Skeletal muscle tissue (tissue), 4 donors: ENCODE measurements around the gene CHRM5. TPM values are rescaled to one million over a fixed set of nuclear protein-coding genes. Genes with fewer than 3 reads are reported as not detected.

Experiments used
- H3K27ac ChIP-seq: one replicate; pipeline ENCODE4 v1.7.0; 2013; ENCODE audit warnings: mild to moderate bottlenecking, low read depth, low read length, inconsistent platforms
- H3K27me3 ChIP-seq, 3 donors: one replicate each; pipeline ENCODE4 v1.7.0; 2013; ENCODE audit warnings: low read length in 3 of 3; ENCODE audit not compliant: control insufficient read depth in 3 of 3, insufficient read depth in 3 of 3
- H3K36me3 ChIP-seq, 3 donors: one replicate each; pipeline ENCODE4 v1.7.0; 2013; ENCODE audit warnings: low read length in 3 of 3; ENCODE audit not compliant: control insufficient read depth in 3 of 3, insufficient read depth in 3 of 3
- H3K4me1 ChIP-seq, 3 donors: one replicate each; pipeline ENCODE4 v1.7.0; 2013; ENCODE audit warnings: low read length in 3 of 3, mild to moderate bottlenecking in 3 of 3; ENCODE audit not compliant: control insufficient read depth in 3 of 3, insufficient read depth in 3 of 3
- H3K4me3 ChIP-seq, 3 donors: one replicate each; pipeline ENCODE4 v1.7.0; 2013; ENCODE audit warnings: low read length in 3 of 3
- H3K9ac ChIP-seq, 3 donors: one replicate each; pipeline ENCODE4 v1.7.0; 2013; ENCODE audit warnings: low read length in 3 of 3, mild to moderate bottlenecking in 3 of 3, moderate library complexity in 2 of 3, low read depth in 1 of 3
- H3K9me3 ChIP-seq, 3 donors: one replicate each; pipeline ENCODE4 v1.7.0; 2013; ENCODE audit warnings: low read length in 3 of 3; ENCODE audit not compliant: control insufficient read depth in 3 of 3
- total RNA-seq: library from RNA; depleted of rRNA; stranded (reverse); fragments of >200 nt; gene quantifications from one replicate; pipeline ENCODE4 v1.2.3, GENCODE V29; 2014
- donor health status: Osteomylitis.

Gene CHRM5
- total RNA-seq, 1 donor from 2014 or later, result not detected

DNA sequence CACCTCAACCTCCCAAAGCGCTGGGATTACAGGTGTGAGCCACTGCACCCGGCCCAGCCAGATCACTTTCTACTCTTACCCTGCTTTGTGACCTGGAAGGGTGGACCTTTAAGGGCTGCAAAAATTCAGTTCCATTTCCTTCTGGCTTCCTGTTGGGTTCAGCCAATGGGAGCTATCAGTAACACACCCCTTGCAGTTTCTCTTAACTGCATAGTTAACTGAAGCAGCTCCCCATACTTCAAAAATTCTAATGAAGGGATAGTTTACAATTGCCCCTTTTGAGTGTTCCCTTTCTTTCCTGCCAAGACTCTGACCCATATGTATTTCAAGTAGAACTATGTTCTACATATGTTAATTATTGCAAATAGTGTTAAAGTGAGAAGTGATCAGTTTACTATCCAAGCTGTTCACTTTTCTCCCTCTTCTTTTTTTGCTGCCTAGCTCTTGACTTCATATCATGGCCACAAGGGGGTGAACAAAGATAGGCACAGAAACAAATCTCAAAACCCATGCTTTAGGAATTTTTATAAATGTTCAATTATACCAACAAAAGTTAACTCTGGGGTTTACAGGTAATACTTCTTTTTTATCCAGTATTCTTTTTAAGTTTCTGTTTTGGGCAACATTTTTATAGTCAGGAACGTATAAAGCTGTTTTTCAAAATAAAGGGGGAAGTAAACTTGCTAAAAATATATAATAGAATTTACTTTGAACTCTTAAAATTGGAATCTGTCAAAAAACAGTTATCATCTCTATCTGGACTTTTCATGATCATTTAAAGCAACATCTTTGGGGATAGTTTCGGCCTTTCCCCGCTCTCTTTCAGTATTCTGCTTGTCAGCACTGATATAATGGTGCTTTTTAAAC lies 141.7 kb downstream of the CHRM5 start:
- Histone ChIP-seq H3K9me3 (no peaks in the 10 kb centered on the region), H3K27ac (no peak overlapping the region), H3K36me3 (peaks cover 0 to 4% (median 0%) of the 10 kb centered on the region in 3 donors)

GRCh38 chr15:34111488-34111887 lies 143.2 kb downstream of the CHRM5 start:
- Histone ChIP-seq H3K36me3 (no peaks in the 10 kb centered on the region), H3K9ac (no peak overlapping the region), H3K27ac (no peak overlapping the region), H3K27me3 (peaks cover 0 to 3% (median 0%) of the 10 kb centered on the region in 3 donors), H3K4me3 (no peak overlapping the region), H3K4me1 (no peaks in the 10 kb centered on the region), H3K9me3 (no peaks in the 10 kb centered on the region)

More for the DNA sequence above, 141.7 kb downstream of the CHRM5 start:
- Histone ChIP-seq H3K4me1 (no peaks in the 10 kb centered on the region), H3K4me3 (no peak overlapping the region), H3K9ac (peak overlapping the region in 1 of 3 donors; percentile 43), H3K27me3 (peaks cover 0 to 2% (median 0%) of the 10 kb centered on the region in 3 donors)

- Histone ChIP-seq H3K4me1 (no peaks in the 10 kb centered on the region), H3K36me3 (no peaks in the 10 kb centered on the region), H3K4me3 (no peak overlapping the region), H3K9me3 (no peaks in the 10 kb centered on the region), H3K27ac (no peak overlapping the region), H3K9ac (no peak overlapping the region), H3K27me3 (peaks cover 0 to 3% (median 0%) of the 10 kb centered on the region in 3 donors)
These were observed 145.9 kb downstream of the CHRM5 start for GRCh38 chr15:34114215-34114614.

GRCh38 chr15:34114739-34115138 lies 146.4 kb downstream of the CHRM5 start:
- no peaks in the 10 kb centered on the region for H3K36me3 ChIP-seq
- peaks cover 0 to 3% (median 0%) of the 10 kb centered on the region in 3 donors for H3K27me3 ChIP-seq
- H3K27ac ChIP-seq, result no peak overlapping the region
- no peak overlapping the region for H3K9ac ChIP-seq
- H3K9me3 ChIP-seq, result no peaks in the 10 kb centered on the region
- no peaks in the 10 kb centered on the region for H3K4me1 ChIP-seq
- no peak overlapping the region for H3K4me3 ChIP-seq

DNA sequence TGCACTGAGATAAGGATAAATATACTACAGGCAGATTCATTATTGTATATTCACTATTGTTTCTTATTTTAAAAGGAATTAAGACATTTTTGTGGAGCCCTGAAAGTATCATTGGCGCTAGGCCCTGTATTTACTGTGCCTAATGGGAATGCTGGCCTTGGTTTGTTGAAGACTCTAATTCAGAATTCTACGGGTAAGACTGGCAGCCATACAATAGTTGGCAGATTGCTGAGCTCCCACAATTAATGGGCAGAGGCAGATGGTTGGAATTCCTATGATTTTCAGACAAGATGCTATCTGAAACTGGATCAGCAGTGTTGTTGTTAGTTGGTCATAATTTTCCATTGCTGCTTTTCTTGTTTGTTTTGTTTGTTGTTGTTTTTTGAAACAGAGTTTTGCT lies 148.3 kb downstream of the CHRM5 start:
- no peaks in the 10 kb centered on the region for H3K36me3 ChIP-seq
- no peak overlapping the region for H3K27ac ChIP-seq
- H3K4me3 ChIP-seq, result no peak overlapping the region
- H3K9ac ChIP-seq, result no peak overlapping the region
- no peaks in the 10 kb centered on the region for H3K4me1 ChIP-seq
- H3K27me3 ChIP-seq, result peaks cover 0 to 3% (median 0%) of the 10 kb centered on the region in 3 donors
- H3K9me3 ChIP-seq, result no peaks in the 10 kb centered on the region

Other genes starting within 250 kb of the CHRM5 start
- gene AVEN, start 70.7 kb downstream of the CHRM5 start, total RNA-seq, result 16.2 TPM
- gene EMC7, start 133.4 kb downstream of the CHRM5 start, total RNA-seq, result 22.4 TPM
- 1.0 TPM for gene PGBD4, start 133.6 kb downstream of the CHRM5 start, total RNA-seq
- 93.4 TPM for gene KATNBL1, start 241.6 kb downstream of the CHRM5 start, total RNA-seq